GM23338 (cell line): ENCODE data around the gene FAM32A.

Experiments
- CTCF ChIP-seq, 2 experiments: fragments of 200-600 bp in 1 of 2; sonication (generic) in 1 of 2; conservative IDR thresholded peaks; 2 replicates each; pipeline versions ENCODE4 v1.5.1 to v1.6.1; 2016 to 2017; ENCODE audit warnings: antibody characterized with exemption in 2 of 2, low read depth in 2 of 2, mild to moderate bottlenecking in 2 of 2, moderate library complexity in 1 of 2
- EZH2 ChIP-seq: fragments of 200-600 bp; sonication (generic); IDR thresholded peaks from one replicate; pipeline ENCODE4 v1.8.0; 2017; ENCODE audit warnings: antibody characterized with exemption, mild to moderate bottlenecking, low read depth; ENCODE audit not compliant: unreplicated experiment
- POLR2AphosphoS5 ChIP-seq: IDR thresholded peaks from 2 replicates; pipeline ENCODE4 v1.6.1; 2016; ENCODE audit warnings: antibody characterized with exemption, low read depth
- REST ChIP-seq: IDR thresholded peaks from one replicate; pipeline ENCODE4 v1.6.1; 2018; ENCODE audit warnings: antibody characterized with exemption; ENCODE audit not compliant: unreplicated experiment

GRCh38 chr19:16141043-16141442 is 44.2 kb upstream of the FAM32A start:
- TF ChIP-seq CTCF (conservative IDR thresholded peaks at IDR 0.05; ENCODE audit: low read depth in 2 of 2) (no peak), EZH2 (no peak), POLR2AphosphoS5 (no peak), REST (no peak)
